GM18861 (cell line): ENCODE data around the gene KCNH1.

Experiments
- ATAC-seq: cut with Tn5 transposase; IDR thresholded peaks from one replicate; pipeline ENCODE4 v1.9.1; 2021; ENCODE audit not compliant: unreplicated experiment

Gene KCNH1

DNA sequence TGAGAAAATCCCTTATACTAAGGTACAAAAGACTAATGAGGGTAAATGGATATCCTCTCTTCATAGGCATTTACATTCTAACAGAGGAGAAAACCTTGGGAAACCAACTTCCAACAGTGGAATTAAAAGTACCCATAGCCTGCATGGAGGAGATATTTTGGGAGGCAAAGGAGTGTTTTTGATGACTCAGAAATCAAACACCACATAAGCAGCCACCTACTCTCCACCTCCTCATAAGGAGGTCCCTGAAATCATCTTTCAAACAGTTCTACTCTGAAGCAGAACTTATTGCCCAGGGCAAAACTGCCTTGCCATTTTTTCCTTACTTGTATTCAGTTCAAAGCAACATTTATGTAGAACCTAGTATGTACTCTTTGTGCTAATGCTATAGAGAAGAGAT, 211.3 kb downstream of the KCNH1 start:
- ATAC-seq = no peak

DNA sequence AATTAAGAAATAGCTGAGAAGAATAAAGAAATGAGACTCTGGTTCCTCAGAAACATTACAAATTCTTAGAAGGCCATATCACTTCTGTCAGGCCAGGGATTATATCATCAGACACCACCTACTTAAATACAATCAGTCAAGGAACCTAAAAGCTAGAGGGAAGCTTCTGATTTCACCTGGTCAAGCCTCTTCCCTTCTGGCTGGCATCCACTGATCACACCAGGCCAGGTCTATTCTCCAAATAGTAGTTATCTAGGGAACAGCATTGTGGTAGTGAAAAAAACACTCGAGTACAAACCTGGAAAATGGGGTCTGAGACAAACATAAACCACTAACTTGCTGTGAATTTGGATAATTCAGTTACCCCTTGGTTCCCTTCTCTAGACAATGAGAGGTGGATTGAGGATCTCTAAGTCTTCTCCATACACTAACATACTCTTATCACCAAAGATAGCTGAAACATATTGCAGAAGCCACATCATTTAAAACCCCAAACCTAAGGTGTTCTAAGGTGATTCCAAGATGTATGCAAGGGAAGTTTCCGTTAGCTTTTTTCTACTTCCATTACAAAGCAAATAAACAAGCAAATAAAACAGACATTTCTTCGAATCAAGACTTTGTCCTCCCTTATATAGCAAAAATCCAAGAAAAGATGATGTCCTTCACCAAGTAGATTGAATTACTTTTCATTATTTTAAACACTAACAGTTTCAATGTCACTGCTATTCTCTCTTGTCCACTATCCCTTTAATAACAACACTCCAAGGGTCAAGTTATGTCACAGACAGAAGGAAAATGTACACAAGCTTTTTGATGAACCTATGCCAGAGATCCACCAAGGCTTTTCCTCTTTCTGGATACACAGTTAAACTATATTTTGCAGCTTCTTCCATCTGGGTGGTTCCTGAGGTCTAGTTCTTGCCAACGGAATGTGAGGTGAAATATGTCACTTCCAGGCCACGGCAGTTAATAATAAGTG, 212.9 kb downstream of the KCNH1 start:
- no peak for ATAC-seq

DNA sequence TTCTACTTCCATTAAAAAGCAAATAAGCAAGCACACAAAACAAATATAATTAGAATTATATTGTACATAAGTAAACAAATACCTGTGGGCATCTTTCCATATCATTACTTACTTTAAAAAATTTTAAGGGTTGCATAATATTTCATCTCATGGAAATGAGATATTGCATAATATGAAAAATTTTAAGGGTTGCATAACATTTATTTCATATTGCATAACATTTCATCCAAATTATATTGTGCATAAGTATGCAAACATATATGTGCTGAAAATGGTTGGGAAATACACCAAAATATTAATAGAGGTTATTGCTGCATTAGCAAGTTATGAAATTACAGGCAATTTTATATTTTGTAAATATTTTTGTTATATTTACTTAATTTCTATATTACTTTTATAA, 213.7 kb downstream of the KCNH1 start:
- no peak for ATAC-seq

DNA sequence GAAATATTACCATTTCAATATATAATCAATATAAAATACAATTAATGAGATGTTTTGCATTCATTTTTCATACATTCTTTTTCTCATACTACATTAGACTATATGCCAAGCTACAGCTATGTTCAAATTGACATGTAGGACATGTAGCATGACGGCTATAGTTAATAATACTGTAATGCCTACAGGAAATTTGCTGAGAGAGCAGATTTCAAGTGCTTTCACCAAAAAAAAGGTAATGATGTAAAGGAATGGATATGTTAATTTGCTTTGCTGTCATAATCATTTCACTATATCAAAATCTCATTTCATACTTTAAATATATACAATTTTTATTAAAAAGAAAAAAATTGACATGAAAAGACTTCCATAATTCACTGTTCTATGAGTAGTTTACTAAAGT, 215.1 kb downstream of the KCNH1 start:
- no peak for ATAC-seq

DNA sequence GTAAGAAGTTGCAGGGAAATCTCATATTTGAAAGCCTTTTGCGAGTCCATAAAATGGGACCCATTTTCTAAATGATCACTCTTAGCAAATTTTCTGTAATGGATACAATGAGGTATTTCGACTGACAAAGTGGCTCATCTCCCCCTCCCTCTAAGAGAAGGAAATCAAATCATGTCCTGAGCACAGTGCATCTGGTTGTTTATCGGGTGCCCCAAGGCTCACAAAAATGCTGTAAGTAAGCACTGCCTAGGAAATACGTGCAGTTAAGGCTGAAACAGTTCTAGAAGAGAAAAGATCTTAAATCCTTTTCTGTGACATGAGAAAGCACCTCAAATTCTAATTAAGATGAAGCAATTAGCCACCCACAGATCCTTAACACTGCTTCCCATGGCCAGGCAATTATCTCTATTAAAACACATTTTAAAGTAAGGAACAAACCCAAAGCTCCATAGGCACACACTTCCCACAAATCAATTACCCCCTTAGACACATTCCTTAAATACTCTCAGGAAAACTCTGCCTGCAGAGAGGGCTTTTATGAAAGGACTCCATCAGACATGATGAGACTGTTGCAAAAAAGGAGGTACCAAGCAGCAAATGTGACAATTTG, 216.3 kb downstream of the KCNH1 start:
- ATAC-seq = no peak

DNA sequence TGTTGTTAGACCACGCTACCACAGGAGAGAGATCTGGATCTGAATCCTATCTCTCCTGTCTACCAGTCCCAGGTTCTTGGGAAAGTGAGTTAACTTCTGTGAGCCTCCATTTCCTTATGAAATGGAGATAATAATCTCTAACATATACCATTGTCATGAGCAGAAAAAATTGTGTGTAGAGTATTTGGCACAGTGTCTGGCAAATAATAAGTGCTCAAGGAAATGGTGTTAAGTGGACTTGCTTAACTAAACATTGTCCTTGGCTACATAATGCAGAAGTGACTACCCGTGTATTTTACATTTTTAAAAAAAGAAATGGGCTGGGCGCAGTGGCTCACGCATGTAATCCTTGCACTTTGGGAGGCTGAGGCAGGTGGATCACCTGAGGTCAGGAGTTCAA, 217.4 kb downstream of the KCNH1 start:
- no peak for ATAC-seq

DNA sequence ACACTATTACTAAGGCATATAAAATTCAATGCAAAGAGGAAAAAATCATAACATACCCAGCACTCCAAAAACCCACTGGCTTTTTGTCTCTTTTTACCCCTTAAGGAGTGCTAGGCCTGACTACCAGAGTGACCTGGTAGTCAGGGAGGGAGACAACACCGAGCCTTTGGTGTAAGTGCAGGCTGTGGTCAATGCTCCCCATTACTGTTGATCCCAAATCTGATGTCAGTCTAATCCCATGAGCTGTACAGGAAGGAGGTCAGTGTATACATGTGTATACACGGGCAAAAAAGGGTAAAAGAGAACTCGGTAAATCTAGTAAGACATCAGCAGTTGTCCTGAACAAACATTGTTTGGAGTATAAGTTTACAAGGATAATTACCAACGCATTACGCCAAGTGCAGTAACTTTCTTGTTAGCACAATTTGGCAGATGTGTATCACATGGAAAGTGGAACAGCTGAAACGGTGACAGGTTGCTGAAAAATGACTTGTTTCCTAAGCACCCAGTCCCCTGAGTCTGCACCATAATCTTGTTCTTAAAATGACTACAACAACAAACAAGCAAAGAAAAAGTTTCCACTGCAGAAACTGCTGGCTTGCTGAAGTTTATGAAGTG, 217.9 kb downstream of the KCNH1 start:
- no peak for ATAC-seq

DNA sequence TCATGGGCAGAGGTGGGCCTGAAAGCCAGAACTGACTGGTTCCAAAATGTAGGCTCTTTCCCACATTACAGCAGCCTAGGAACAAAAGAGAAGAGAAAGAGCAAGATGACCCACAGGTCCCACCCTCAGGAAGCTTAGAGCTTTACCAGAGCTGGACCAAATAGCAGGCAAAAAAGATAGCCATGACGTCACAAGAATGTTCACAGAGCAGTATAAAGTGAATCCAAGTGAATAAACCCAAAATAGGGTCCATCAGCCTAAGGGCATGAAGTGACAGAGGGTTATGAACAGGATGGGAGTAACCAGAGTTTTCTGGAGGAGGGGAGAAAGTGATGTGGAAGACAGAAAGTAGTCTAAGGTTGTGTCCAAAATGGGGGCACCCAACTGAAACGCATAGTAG, 221.2 kb downstream of the KCNH1 start:
- no peak for ATAC-seq

DNA sequence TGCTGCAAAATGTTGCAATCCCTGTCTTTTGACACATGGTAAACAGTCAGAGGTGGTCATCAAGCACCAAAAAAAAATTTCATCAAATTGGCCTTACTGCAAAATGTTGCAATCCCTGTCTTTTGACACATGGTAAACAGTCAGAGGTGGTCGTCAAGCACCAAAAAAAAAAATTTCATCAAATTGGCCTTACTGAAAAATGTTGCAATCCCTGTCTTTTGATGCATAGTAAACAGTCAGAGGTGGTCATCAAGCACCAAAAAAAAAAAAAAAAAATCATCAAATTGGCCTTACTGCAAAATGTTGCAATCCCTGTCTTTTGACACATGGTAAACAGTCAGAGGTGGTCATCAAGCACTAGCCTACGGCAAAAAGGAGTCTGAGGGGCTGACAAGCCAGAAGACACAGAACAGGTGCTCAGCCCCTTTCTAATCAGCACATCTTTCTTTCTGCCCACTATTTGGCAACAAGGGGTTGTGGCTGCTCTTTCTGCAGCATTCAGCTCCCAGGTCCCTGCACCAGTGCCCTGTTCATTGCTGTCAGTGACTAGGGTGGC, 223.8 kb downstream of the KCNH1 start:
- no peak for ATAC-seq

DNA sequence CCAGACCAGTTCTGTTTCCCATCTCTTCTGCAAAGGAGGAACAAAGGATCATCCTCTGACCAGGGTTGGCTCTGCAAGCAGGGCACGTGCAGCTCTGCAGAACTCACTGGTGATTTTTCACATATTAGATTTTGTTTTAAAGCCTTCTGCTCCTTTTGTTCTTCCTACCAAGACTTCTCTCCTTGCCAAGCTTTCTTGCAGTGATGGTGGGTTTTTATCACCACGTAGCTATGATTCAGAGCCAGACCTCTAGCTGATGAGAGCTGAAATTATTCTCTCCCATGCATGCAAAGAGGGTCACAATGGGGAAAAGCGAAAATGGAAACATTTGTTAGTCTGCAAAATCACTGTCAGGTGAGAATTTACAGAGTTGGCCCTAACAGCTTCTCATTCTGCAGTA, 225.2 kb downstream of the KCNH1 start:
- ATAC-seq = no peak

DNA sequence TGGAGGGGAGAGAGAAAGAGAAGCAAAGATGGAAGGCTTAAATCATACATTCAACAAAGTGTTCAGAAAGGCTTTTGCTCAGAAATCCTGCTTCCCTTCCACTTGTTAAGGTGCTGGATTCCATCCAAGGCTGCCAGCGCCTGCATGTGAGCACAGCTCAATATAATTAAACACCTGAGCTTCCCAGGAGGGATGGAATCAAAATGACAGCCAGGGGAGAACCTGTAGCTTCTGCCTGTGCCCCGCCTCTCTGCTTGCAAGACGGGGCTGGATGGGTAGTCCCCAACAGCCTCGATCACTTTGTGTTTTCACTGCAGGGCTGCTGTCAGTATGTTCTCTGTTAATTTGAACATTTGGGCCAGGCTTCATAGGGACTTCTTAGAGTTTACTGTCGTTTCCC, 225.7 kb downstream of the KCNH1 start:
- no peak for ATAC-seq

DNA sequence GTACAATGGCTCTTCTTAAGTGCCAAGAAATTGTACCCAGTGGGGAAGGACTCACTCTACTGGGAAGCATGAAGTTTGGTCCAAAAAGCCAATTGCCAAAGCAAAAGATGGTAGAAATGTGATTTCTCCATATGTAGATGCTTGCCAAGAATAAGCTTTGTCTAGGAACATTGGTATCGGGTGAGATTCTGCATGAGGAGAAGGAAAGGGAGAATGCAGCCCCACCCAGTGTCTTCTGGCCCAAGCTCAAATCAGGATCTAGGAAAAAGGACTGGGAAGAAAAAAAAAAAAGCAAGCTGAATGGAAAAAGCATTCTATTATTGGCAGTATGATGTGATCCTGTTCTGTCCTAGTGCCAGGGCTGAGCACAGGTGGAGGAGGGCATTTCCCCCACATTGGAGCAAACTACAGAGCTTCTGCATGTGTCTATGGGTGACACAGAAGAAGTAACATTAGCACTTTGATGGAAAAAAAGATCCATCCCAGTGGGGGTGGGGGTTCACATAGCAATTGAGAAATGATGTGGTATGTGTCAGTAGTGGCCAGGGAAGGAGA, 226.6 kb downstream of the KCNH1 start:
- no peak for ATAC-seq

DNA sequence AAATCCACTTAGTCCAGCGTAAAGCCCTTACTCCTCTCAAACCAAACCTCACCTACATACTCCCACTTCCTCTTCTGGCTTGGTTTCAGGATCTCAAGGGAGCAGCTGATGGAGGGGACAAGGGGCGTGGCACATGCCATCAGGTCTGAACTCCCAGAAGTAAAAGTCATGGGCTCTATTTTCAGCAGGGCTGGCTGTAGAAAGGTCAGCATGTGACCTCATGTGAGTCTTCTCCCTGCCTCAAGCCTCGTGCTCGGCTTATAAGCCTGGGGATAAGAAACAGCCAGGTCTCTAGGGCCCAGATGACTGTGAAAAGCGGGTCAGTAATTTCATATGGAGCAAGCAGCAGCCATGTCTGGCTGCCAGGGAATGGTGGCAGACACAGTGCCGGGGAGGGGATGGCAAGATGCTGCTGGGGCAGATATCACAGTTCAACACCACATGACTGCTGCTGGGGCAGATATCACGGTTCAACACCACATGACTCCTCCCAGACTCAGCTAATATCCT, 227.9 kb downstream of the KCNH1 start:
- no peak for ATAC-seq

DNA sequence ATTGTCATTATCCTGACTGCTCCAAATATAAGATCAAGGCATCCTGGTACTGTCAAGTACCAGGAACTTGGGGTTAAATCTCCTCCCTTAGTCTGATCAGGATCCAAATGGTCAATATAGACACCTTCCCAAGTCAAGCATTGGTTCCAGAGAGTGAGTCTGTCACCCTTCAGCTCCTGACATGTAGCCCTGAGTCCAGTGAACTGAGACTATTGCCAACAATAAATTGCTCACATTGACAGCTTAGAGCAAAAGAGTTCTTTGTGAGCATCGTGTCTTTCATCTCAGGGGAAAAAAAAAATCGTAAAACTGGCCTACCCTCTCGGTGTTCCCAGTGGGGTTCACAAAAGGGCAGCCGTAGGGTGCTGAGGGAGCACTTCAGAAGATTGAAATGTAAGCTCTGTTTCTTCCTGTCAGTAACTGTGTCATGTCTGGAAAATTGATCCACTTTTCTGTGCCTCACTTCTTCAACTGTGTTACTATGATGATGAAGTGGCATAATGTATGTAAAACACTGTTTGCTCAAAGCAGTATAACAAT, 228.5 kb downstream of the KCNH1 start:
- no peak for ATAC-seq

DNA sequence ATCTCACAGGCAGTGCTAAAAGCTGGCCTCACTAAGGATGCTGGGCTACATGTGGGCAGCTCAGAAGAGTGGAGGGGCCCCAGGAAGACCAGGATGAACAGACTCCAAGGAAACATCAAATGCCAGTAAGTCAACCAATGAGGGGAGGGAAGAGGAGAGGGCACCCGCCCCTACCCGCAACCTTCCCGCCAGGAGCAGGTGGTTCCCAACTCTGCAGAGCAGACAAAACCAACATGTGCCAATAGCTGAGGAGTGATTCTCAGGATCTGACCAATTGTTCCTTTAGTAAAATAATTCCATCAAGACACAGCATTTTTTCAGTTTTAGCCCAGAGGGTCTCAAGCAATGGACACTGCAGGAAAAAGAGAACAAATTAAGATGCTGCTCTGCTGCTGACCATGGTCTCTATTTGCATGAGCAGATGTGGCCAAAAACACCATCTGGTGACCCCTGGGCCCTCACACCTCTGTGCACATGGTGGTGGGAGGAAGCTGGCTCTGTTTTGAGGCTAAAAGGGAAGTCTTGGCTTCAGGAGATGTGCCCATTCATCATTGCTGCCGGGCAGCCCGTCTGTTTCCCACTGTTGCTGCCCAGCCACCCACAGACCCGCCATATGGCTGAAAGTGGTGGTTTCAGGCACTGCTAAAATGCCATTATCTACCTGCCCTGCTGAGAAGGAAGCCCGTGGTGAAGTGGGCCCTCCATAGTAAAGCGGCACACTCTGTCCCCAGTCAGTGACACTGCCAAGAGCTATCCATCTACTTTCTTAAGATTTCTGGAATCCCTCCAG, 231.8 kb downstream of the KCNH1 start:
- no peak for ATAC-seq

DNA sequence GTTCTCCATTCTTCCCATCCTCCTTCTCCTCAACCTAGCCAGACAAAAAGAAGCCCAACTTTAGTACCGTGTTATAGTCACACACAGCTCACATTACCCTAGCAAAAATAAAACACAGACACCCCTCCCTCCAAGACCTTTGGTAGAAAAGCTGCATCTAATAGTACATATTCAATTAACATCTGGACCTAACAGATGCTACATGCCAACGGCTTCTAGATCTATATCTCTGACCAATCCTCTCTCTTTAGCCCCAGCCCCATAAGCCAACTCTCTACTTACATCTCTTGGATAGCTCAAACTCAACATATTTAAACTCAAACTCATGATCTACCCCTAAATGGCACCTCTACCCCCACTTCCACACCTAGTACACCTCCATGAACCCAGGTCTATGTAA, 233.1 kb downstream of the KCNH1 start:
- no peak for ATAC-seq

DNA sequence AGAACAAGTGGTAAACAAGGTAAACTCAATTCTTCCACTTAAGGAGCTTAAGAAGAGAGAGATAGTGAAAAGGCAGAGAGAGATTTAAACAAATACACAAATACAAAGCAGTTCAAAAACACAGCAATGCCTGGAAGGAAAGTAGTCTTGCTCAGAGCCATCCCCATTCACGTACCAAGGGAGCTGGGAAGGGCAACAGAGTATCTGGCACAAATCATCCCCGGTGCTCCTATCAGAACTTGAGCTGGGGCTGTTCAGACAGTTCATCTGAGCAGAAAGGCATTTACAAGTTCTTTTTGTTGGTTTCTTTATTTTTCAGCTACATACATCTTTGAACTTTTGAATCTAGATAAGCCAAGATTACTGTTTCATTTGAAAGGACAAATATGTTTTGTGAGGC, 233.9 kb downstream of the KCNH1 start:
- ATAC-seq = no peak

DNA sequence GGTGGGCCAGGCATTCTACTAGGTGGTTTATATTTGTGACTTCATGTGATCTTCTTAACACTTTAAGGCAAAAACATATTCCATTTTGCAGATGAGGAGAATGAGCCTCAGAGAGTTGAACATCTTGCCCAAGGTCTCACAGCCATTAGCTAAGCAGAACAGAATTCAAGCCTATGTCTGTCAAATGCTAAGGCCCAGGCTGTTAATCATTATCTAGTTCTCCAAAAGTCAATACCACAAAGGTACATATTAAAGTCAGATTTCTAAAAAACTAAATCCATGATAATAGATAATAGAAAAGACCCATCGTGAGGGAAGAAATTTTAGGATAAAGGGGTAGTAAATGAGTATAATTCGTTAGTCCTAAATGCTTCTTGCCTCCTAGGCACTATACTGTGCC, 234.3 kb downstream of the KCNH1 start:
- no peak for ATAC-seq

DNA sequence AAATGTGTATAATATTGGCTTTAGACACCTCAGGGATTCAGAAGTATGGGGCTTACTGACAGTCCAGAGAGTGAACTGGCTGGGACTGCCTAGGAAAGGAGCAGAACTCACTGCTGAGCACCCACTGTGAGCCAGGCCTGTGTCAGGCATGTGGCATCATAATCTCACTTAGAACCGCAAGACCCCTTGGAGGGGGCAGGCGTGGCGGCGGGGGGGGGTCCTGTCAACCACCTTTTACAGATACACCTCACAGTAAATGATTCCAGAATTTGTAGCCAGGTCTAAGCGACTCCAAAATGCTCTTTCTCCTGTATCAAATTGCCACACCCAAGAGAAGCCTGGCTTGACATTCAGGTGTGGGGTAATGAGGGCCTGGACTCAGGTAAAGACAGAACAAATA, 235.5 kb downstream of the KCNH1 start:
- ATAC-seq = no peak

DNA sequence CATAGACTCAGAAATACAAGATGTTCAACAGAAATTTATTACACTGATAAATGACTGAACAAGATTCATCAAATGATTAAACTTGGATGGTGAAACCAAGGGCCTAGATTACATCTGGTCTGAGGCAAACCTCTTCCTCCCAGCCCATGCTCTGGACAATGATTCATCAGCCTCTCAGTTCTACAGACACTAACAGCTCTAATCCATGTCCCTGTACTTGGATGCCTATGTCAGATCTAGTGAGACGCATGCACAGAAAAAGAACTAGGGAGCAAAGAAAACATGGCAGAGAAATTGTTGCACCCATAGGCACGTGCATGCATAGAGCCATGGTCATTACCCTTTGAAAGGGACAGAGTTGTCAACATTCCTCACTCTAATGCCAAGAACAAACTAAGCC, 250.1 kb downstream of the KCNH1 start:
- no peak for ATAC-seq
